CD4-positive, alpha-beta memory T cell (primary cell): ENCODE results near the gene NT5DC1. TPM values are rescaled to one million over a fixed set of nuclear protein-coding genes. Genes with fewer than 3 reads are reported as not detected.

ENCODE experiments used
- CTCF ChIA-PET: fragments of 350-600 bp; sonication (Branson Sonifier 250); formaldehyde crosslinking; loops from one replicate; lab custom pipeline; 2021; ENCODE audit warnings: inconsistent platforms; ENCODE audit not compliant: partially characterized antibody; lab: Charles Lee
- POLR2A ChIA-PET: fragments of 350-600 bp; sonication (Branson Sonifier 250); formaldehyde crosslinking; loops from one replicate; lab custom pipeline; 2021; ENCODE audit not compliant: partially characterized antibody; lab: Charles Lee
- DNase-seq, 5 donors: peaks; one replicate each; pipeline versions ENCODE4 v3.0.0 to v3.0.0-alpha.2; 2020 to 2022; ENCODE audit warnings: mixed read lengths in 1 of 5
- H3K27ac ChIP-seq: one replicate; pipeline ENCODE4 v1.7.0; 2013; ENCODE audit warnings: low read depth, low read length
- H3K27me3 ChIP-seq: 2 replicates; pipeline ENCODE4 v1.7.0; 2013; ENCODE audit warnings: mild to moderate bottlenecking, low read length, moderate library complexity; ENCODE audit not compliant: insufficient read depth
- H3K36me3 ChIP-seq: 2 replicates; pipeline ENCODE4 v1.7.0; 2013; ENCODE audit warnings: mild to moderate bottlenecking, low read length, moderate library complexity; ENCODE audit not compliant: insufficient read depth
- H3K4me1 ChIP-seq: 2 replicates; pipeline ENCODE4 v1.7.0; 2013; ENCODE audit warnings: mild to moderate bottlenecking, low read length, moderate library complexity; ENCODE audit not compliant: insufficient read depth
- H3K4me3 ChIP-seq, 2 donors: one replicate each; pipeline ENCODE4 v1.7.0; 2013; ENCODE audit warnings: low read length in 2 of 2, mild to moderate bottlenecking in 1 of 2
- H3K9me3 ChIP-seq, 2 donors: one replicate each; pipeline ENCODE4 v1.7.0; 2013; ENCODE audit warnings: low read length in 2 of 2, control low read depth in 1 of 2; ENCODE audit not compliant: control insufficient read depth in 1 of 2
- H3K27ac Mint-ChIP-seq, 7 donors: one replicate each; pipeline ENCODE4 v1.8.0; 2020 to 2021; ENCODE audit warnings: mixed read lengths in 7 of 7, mild to moderate bottlenecking in 6 of 7, inconsistent platforms in 3 of 7, moderate library complexity in 3 of 7
- H3K27me3 Mint-ChIP-seq, 2 donors: one replicate each; pipeline ENCODE4 v1.8.0; 2020 to 2021; ENCODE audit warnings: mixed read lengths in 2 of 2
- H3K36me3 Mint-ChIP-seq, 2 donors: one replicate each; pipeline ENCODE4 v1.8.0; 2020 to 2021; ENCODE audit warnings: mixed read lengths in 2 of 2, inconsistent platforms in 1 of 2, mild to moderate bottlenecking in 1 of 2
- H3K4me1 Mint-ChIP-seq, 4 donors: one replicate each; pipeline ENCODE4 v1.8.0; 2020 to 2021; ENCODE audit warnings: mixed read lengths in 4 of 4, mild to moderate bottlenecking in 1 of 4
- H3K4me3 Mint-ChIP-seq, 8 donors: one replicate each; pipeline ENCODE4 v1.8.0; 2020 to 2021; ENCODE audit warnings: mixed read lengths in 8 of 8, mild to moderate bottlenecking in 7 of 8, moderate library complexity in 6 of 8, inconsistent platforms in 3 of 8
- H3K9me3 Mint-ChIP-seq, 8 donors: one replicate each; pipeline ENCODE4 v1.8.0; 2020 to 2021; ENCODE audit warnings: mixed read lengths in 8 of 8, mild to moderate bottlenecking in 5 of 8, inconsistent platforms in 3 of 8, moderate library complexity in 1 of 8
- intact Hi-C: fragments of 100-400 bp; cut with micrococcal nuclease; formaldehyde crosslinking; loops from one replicate; pipeline ENCODE4 v1.15.1; 2023
- polyA plus RNA-seq, 2 donors: library from polyadenylated mRNA; unstranded; fragments of 300-500 nt; fragmentation: Illumina TruSeq; gene quantifications; one replicate each; pipeline ENCODE4 v1.2.3, GENCODE V29; 2021
- total RNA-seq, 2 experiments: library from RNA; stranded (reverse); gene quantifications; one replicate each; pipeline ENCODE4 v1.2.3, GENCODE V29; 2021

NT5DC1 gene
- total and polyA plus RNA-seq, 4 experiments from 2014 or later, result 50.5 to 78.4 (median 58.3) TPM

DNA sequence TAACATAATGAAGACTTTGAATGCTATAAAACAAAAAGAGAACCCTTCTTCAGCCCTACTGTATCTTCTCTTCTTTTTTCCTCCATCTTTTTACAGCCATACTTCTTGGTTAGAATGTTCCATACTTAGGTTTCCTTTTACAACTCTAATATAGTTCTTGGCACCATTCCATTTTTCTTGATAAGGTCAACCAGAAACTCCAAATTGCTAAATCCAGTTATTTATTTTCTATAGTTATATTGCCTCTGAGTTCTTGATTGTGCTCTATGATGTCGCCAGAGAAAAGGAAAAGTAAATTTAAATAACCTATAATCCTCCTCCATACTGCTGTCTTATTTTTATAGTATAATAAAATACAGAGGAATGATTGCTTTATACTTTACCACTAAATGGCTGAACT, 52.0 kb downstream of the NT5DC1 start:
- H3K36me3 Mint-ChIP-seq, result peaks cover 4 to 12% of the 10 kb centered on the region in 2 donors
- H3K9me3 ChIP-seq, result no peaks in the 10 kb centered on the region
- H3K4me1 ChIP-seq, result no peaks in the 10 kb centered on the region
- no peak for DNase-seq
- POLR2A ChIA-PET, result no interaction called here
- intact Hi-C loops, result no loop called here
- no peak overlapping the region for H3K4me3 ChIP-seq
- H3K36me3 ChIP-seq, result no peaks in the 10 kb centered on the region
- CTCF ChIA-PET, result no interaction called here
- no peak overlapping the region for H3K4me3 Mint-ChIP-seq
- H3K9me3 Mint-ChIP-seq, result no peaks in the 10 kb centered on the region
- H3K27me3 Mint-ChIP-seq, result no peaks in the 10 kb centered on the region
- H3K27ac ChIP-seq, result no peak overlapping the region
- H3K27me3 ChIP-seq, result no peaks in the 10 kb centered on the region
- peak overlapping the region in 1 of 7 donors; percentile 61 for H3K27ac Mint-ChIP-seq
- H3K4me1 Mint-ChIP-seq, result peaks cover 0 to 7% (median 4%) of the 10 kb centered on the region in 4 donors

DNA sequence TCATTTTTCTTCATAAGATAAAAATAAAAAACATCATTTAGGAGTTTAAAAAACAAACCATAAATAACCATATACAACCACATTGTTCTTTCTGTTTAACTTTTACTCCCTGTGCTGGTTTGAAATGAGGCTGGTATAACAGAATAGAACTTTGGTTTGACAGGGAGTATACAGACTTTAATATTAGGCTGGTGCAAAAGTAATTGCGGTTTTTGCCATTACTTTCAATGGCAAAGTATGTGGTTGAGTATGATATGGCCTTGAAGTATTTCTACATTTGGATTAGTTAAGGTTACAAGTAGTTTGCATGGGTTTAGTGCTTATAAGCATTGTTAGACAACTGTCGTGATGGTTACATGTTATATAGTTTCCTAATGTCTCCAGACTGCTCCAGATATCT, 54.2 kb downstream of the NT5DC1 start:
- Histone ChIP-seq H3K27me3 (no peaks in the 10 kb centered on the region), H3K4me3 (no peak overlapping the region), H3K36me3 (no peaks in the 10 kb centered on the region), H3K9me3 (no peaks in the 10 kb centered on the region), H3K27ac (no peak overlapping the region), H3K4me1 (no peaks in the 10 kb centered on the region)
- CTCF ChIA-PET, result no interaction called here
- POLR2A ChIA-PET, result no interaction called here
- Mint-ChIP-seq H3K36me3 (peaks cover 13 to 19% of the 10 kb centered on the region in 2 donors), H3K9me3 (peaks cover 0 to 6% (median 0%) of the 10 kb centered on the region in 8 donors), H3K4me1 (peaks cover 0 to 8% (median 4%) of the 10 kb centered on the region in 4 donors), H3K4me3 (no peak overlapping the region), H3K27ac (no peak overlapping the region), H3K27me3 (no peaks in the 10 kb centered on the region)
- intact Hi-C loops, result no loop called here
- no peak for DNase-seq

DNA sequence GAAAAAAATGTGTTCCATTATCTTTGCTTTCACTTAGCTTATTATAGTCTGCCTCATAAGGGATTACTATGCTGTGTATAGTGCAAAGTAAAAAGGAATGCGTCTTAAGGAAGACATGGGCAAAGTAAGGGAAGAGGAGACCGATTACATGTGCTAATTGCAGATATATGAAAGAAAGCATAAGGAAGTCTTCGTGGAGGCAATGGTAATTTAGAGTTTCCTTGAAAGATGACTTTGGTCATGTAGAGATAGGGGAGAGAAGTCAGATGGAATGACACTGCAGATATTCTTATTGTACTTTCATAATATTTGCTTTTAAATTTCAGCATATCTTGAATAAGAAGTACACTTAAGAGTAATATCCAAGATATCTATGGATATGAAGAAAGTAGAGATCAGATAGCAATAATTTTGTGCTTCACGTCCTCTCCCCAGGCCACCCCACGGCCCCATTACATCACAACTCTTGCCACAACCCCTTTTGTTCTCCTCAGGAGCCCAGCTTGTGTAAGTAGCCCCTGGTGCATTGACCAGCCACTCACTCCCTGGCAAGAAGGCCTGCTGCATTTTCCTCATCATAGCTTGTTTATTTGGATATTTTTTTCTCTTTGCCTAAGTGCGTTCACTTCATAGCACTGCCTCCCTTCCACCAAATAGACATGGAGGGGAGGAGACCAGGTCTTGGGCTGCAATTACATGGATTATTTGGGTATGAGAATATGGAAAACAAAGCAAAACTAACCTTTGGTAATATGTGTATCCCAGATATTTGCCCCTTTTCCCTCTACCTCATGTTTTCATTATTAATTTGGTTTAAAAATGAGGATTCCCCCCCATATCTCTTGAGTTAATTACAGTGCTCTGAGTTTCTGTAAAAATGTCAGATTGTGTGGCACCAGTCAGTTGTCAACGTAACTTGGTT, 56.0 kb downstream of the NT5DC1 start:
- H3K27ac ChIP-seq, result no peak overlapping the region
- peak overlapping the region in 1 of 7 donors; percentile 10 for H3K27ac Mint-ChIP-seq
- no peaks in the 10 kb centered on the region for H3K27me3 ChIP-seq
- peaks cover 0 to 9% (median 4%) of the 10 kb centered on the region in 8 donors for H3K9me3 Mint-ChIP-seq
- H3K27me3 Mint-ChIP-seq, result no peaks in the 10 kb centered on the region
- ChIA-PET CTCF (no interaction called here), POLR2A (no interaction called here)
- H3K4me1 ChIP-seq, result no peaks in the 10 kb centered on the region
- no peaks in the 10 kb centered on the region for H3K36me3 ChIP-seq
- no peak for DNase-seq
- peaks cover 0 to 7% (median 4%) of the 10 kb centered on the region in 4 donors for H3K4me1 Mint-ChIP-seq
- H3K9me3 ChIP-seq, result no peaks in the 10 kb centered on the region
- no peak overlapping the region for H3K4me3 ChIP-seq
- no peak overlapping the region for H3K4me3 Mint-ChIP-seq
- intact Hi-C loops, result no loop called here
- peaks cover 15 to 27% of the 10 kb centered on the region in 2 donors for H3K36me3 Mint-ChIP-seq

DNA sequence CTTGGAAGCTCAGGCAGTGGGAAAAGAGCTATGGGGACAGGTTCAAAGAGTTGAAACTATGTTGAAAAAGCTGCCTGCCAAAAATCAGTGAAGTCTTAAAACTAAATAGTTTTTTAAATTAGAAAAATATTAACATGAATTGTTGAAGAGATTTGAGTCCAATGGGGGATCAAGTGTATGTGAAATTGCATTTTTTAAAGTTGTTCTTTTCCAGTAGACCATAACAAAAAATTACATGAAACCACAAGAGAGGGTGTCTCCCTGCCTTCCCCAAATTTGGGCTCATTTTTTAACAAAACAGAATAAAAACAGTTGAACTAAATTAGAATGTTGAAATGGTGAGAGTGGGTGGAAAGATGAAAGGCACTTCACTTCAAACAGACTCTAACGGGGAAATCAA, 56.7 kb downstream of the NT5DC1 start:
- peaks cover 0 to 7% (median 5%) of the 10 kb centered on the region in 4 donors for H3K4me1 Mint-ChIP-seq
- DNase-seq, result no peak
- no peaks in the 10 kb centered on the region for H3K27me3 ChIP-seq
- no peak overlapping the region for H3K27ac ChIP-seq
- no peaks in the 10 kb centered on the region for H3K4me1 ChIP-seq
- H3K36me3 Mint-ChIP-seq, result peaks cover 19 to 32% of the 10 kb centered on the region in 2 donors
- H3K4me3 ChIP-seq, result no peak overlapping the region
- no peaks in the 10 kb centered on the region for H3K27me3 Mint-ChIP-seq
- ChIA-PET POLR2A (no interaction called here), CTCF (no interaction called here)
- H3K4me3 Mint-ChIP-seq, result no peak overlapping the region
- no peaks in the 10 kb centered on the region for H3K36me3 ChIP-seq
- H3K9me3 Mint-ChIP-seq, result peaks cover 0 to 9% (median 5%) of the 10 kb centered on the region in 8 donors
- intact Hi-C loops, result no loop called here
- no peaks in the 10 kb centered on the region for H3K9me3 ChIP-seq
- H3K27ac Mint-ChIP-seq, result no peak overlapping the region

DNA sequence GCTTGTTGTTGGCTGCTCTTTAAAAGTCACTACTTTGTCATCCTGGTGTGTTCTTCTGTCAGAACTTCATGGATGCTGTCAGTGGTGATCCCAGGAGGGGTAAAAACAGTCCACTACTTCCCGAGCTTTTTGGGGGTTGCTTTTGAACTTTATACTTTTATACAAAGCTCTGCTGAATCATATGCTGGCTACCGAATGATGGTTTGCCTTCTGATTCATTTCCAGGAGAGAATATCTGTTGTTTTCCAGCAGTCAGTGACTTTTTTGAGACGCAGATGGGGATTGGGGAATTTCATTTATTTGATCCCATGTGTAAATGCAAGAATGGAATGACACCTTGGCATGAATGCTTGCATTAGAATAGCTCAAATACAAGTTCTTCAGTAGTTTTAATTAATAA, 58.0 kb downstream of the NT5DC1 start:
- DNase-seq, result no peak
- Mint-ChIP-seq H3K4me3 (no peak overlapping the region), H3K9me3 (peaks cover 0 to 14% (median 8%) of the 10 kb centered on the region in 8 donors), H3K27ac (no peak overlapping the region), H3K27me3 (no peaks in the 10 kb centered on the region), H3K36me3 (peaks cover 28 to 40% of the 10 kb centered on the region in 2 donors), H3K4me1 (peaks cover 0 to 8% (median 7%) of the 10 kb centered on the region in 4 donors)
- Histone ChIP-seq H3K9me3 (no peaks in the 10 kb centered on the region), H3K36me3 (no peaks in the 10 kb centered on the region), H3K4me3 (no peak overlapping the region), H3K4me1 (no peaks in the 10 kb centered on the region), H3K27ac (no peak overlapping the region), H3K27me3 (no peaks in the 10 kb centered on the region)
- CTCF ChIA-PET, result no interaction called here
- POLR2A ChIA-PET, result no interaction called here
- intact Hi-C loops, result no loop called here

DNA sequence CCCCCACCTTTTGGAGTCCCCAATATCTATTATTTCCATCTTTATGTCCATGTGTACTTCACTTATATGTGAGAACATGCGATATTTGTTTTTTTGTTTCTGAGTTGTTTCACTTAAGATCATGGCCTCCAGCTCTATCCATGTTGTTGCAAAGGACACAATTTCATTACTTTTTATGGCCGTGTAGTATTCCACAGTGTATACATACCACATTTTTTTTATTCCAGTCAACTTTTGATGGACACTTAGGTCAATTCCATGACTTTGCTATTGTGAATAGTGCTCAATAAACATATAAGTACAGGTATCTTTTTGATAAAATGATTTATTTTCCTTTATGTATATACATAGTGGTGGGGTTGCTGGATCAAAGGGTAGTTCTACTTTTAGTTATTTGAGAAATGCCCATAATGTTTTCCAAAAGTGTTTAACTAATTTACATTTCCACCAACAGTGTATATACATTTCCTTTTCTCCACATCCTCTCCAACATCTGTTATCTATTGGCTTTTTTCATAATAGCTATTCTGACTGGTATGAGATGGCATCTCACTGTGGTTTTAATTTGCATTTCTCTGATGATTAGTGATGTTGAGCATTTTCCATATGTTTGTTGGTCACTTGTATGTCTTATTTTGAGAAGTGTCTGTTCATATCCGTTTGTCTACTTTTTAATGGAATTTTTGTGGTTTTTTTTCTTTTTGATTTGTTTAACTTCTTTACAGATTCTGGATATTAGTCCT, 59.3 kb downstream of the NT5DC1 start:
- ChIA-PET CTCF (no interaction called here), POLR2A (no interaction called here)
- Histone ChIP-seq H3K4me1 (no peaks in the 10 kb centered on the region), H3K9me3 (no peaks in the 10 kb centered on the region), H3K4me3 (no peak overlapping the region), H3K27me3 (no peaks in the 10 kb centered on the region), H3K27ac (no peak overlapping the region), H3K36me3 (no peaks in the 10 kb centered on the region)
- H3K4me1 Mint-ChIP-seq, result peaks cover 0 to 8% (median 7%) of the 10 kb centered on the region in 4 donors
- no peak overlapping the region for H3K4me3 Mint-ChIP-seq
- H3K36me3 Mint-ChIP-seq, result peaks cover 35 to 49% of the 10 kb centered on the region in 2 donors
- H3K27me3 Mint-ChIP-seq, result no peaks in the 10 kb centered on the region
- H3K9me3 Mint-ChIP-seq, result peaks cover 0 to 20% (median 11%) of the 10 kb centered on the region in 8 donors
- DNase-seq, result no peak
- no peak overlapping the region for H3K27ac Mint-ChIP-seq
- intact Hi-C loops, result no loop called here

DNA sequence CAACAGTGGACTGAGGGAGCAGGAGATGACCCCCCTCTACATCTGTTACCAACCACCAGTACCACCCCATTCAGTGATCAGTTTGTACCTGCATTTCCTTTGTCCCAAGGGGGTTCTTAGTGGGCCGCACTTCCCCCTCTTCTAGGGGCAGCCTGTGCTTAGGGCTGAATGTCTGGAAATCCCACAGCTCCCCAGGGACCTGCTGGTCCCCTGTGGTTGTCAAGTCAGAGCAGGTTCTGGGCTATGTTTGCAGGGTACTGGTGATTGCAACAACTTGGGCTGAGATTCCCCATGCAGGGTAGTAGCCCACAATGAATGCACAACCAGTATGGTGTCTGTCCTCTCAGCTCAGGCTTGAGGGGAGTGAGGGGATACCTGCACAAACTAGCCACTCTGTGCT, 64.9 kb downstream of the NT5DC1 start:
- CTCF ChIA-PET, result no interaction called here
- H3K27me3 Mint-ChIP-seq, result no peaks in the 10 kb centered on the region
- peaks cover 0 to 27% (median 15%) of the 10 kb centered on the region in 8 donors for H3K9me3 Mint-ChIP-seq
- DNase-seq, result no peak
- H3K4me3 Mint-ChIP-seq, result no peak overlapping the region
- H3K9me3 ChIP-seq, result no peaks in the 10 kb centered on the region
- no peak overlapping the region for H3K27ac Mint-ChIP-seq
- POLR2A ChIA-PET, result no interaction called here
- intact Hi-C loops, result no loop called here
- no peaks in the 10 kb centered on the region for H3K27me3 ChIP-seq
- H3K36me3 Mint-ChIP-seq, result peaks cover 47 to 60% of the 10 kb centered on the region in 2 donors
- H3K27ac ChIP-seq, result no peak overlapping the region
- peaks cover 0 to 9% (median 5%) of the 10 kb centered on the region in 4 donors for H3K4me1 Mint-ChIP-seq
- H3K4me3 ChIP-seq, result no peak overlapping the region
- H3K4me1 ChIP-seq, result no peaks in the 10 kb centered on the region
- no peaks in the 10 kb centered on the region for H3K36me3 ChIP-seq
